Activated CD8-positive, alpha-beta T cell treated with anti-CD3 and anti-CD28 coated beads, Interleukin-2, amount 10 ng/mL, durations not matched to agents 7 days and 5 days (primary cell): ENCODE measurements around the gene CCDC85C. TPM values are rescaled to one million over a fixed set of nuclear protein-coding genes. Genes with fewer than 3 reads are reported as not detected.

Source experiments
- ATAC-seq: fragments of 150-1000 bp; cut with Tn5 transposase; one replicate; pipeline ENCODE4 v1.10.0; 2021; ENCODE audit warnings: moderate library complexity
- CTCF ChIA-PET: fragments of 350-600 bp; sonication (Branson Sonifier 250); formaldehyde crosslinking; loops from one replicate; lab custom pipeline; 2021; ENCODE audit warnings: antibody characterized with exemption; lab: Charles Lee
- POLR2A ChIA-PET: fragments of 350-600 bp; sonication (Branson Sonifier 250); formaldehyde crosslinking; loops from one replicate; lab custom pipeline; 2021; ENCODE audit warnings: antibody characterized with exemption; lab: Charles Lee
- DNase-seq: peaks from one replicate; pipeline ENCODE4 v3.0.0-alpha.2; 2020
- H3K27ac Mint-ChIP-seq: one replicate; pipeline ENCODE4 v1.8.0; 2021; ENCODE audit warnings: mild to moderate bottlenecking, mixed read lengths
- H3K27me3 Mint-ChIP-seq: one replicate; pipeline ENCODE4 v1.8.0; 2021; ENCODE audit warnings: low read depth, mixed read lengths
- H3K36me3 Mint-ChIP-seq: one replicate; pipeline ENCODE4 v1.8.0; 2021; ENCODE audit warnings: low read depth, mixed read lengths
- H3K4me1 Mint-ChIP-seq: one replicate; pipeline ENCODE4 v1.8.0; 2021; ENCODE audit warnings: low read depth, mixed read lengths
- H3K4me3 Mint-ChIP-seq: one replicate; pipeline ENCODE4 v1.8.0; 2021; ENCODE audit warnings: mild to moderate bottlenecking, mixed read lengths
- H3K9me3 Mint-ChIP-seq: one replicate; pipeline ENCODE4 v1.8.0; 2022; ENCODE audit warnings: mixed read lengths; ENCODE audit not compliant: insufficient read depth
- total RNA-seq, 2 experiments: library from RNA; stranded (reverse); gene quantifications; one replicate each; pipeline ENCODE4 v1.2.3, GENCODE V29; 2021

Gene CCDC85C
- total RNA-seq, 2 experiments from 2014 or later, result 7.5 to 8.9 TPM

GRCh38 chr14:99592933-99593753, 10.9 kb downstream of the CCDC85C start:
- ATAC-seq (no peak), DNase-seq (no peak)
- Mint-ChIP-seq H3K27me3 (no peaks in the 10 kb centered on the region), H3K9me3 (no peaks in the 10 kb centered on the region), H3K27ac (no peak overlapping the region), H3K4me1 (peaks cover 13% of the 10 kb centered on the region), H3K4me3 (no peak overlapping the region), H3K36me3 (no peaks in the 10 kb centered on the region)
- POLR2A ChIA-PET, result no interaction called here
- CTCF ChIA-PET, result no interaction called here

GRCh38 chr14:99592394-99592793, 11.6 kb downstream of the CCDC85C start:
- CTCF ChIA-PET, result no interaction called here
- Mint-ChIP-seq H3K4me3 (no peak overlapping the region), H3K27ac (no peak overlapping the region), H3K36me3 (no peaks in the 10 kb centered on the region), H3K4me1 (peaks cover 13% of the 10 kb centered on the region), H3K9me3 (no peaks in the 10 kb centered on the region), H3K27me3 (no peaks in the 10 kb centered on the region)
- ATAC-seq (no peak), DNase-seq (no peak)
- POLR2A ChIA-PET, result no interaction called here

GRCh38 chr14:99590746-99591555, 13.1 kb downstream of the CCDC85C start:
- Mint-ChIP-seq H3K27ac (no peak overlapping the region), H3K4me1 (peaks cover 13% of the 10 kb centered on the region), H3K4me3 (no peak overlapping the region), H3K9me3 (no peaks in the 10 kb centered on the region), H3K27me3 (no peaks in the 10 kb centered on the region), H3K36me3 (no peaks in the 10 kb centered on the region)
- ChIA-PET CTCF (no interaction called here), POLR2A (interaction anchor here (1.0 kb wide), 1 partner anchor 14 kb away, joined by 4 read pairs; no protein-coding TSS in a partner anchor)
- ATAC-seq, result no peak
- DNase-seq, result no peak

- H3K27me3 Mint-ChIP-seq, result no peaks in the 10 kb centered on the region
- DNase-seq, result no peak
- POLR2A ChIA-PET, result interaction anchor here (1.0 to 1.4 kb wide), 3 partner anchors 14 to 16 kb away, joined by 4 to 6 read pairs (median 4); partner anchors contain the start of gene CCDC85C
- peaks cover 4% of the 10 kb centered on the region for H3K4me1 Mint-ChIP-seq
- no peak for ATAC-seq
- CTCF ChIA-PET, result no interaction called here
- H3K9me3 Mint-ChIP-seq, result no peaks in the 10 kb centered on the region
- no peak overlapping the region for H3K4me3 Mint-ChIP-seq
- no peak overlapping the region for H3K27ac Mint-ChIP-seq
- H3K36me3 Mint-ChIP-seq, result no peaks in the 10 kb centered on the region
These were observed 14.1 kb downstream of the CCDC85C start for GRCh38 chr14:99589651-99590530.

GRCh38 chr14:99589031-99589441, 15.0 kb downstream of the CCDC85C start:
- Mint-ChIP-seq H3K9me3 (no peaks in the 10 kb centered on the region), H3K4me1 (no peaks in the 10 kb centered on the region), H3K27ac (no peak overlapping the region), H3K27me3 (no peaks in the 10 kb centered on the region), H3K4me3 (no peak overlapping the region), H3K36me3 (no peaks in the 10 kb centered on the region)
- ChIA-PET POLR2A (interaction anchor here (1.3 to 1.4 kb wide), 2 partner anchors 14 to 16 kb away, joined by 4 to 6 read pairs; partner anchors contain the start of gene CCDC85C), CTCF (no interaction called here)
- ATAC-seq, result no peak
- DNase-seq, result no peak

GRCh38 chr14:99587460-99588278, 16.3 kb downstream of the CCDC85C start:
- DNase-seq (no peak), ATAC-seq (no peak)
- Mint-ChIP-seq H3K27ac (no peak overlapping the region), H3K4me1 (no peaks in the 10 kb centered on the region), H3K27me3 (no peaks in the 10 kb centered on the region), H3K36me3 (no peaks in the 10 kb centered on the region), H3K4me3 (no peak overlapping the region), H3K9me3 (no peaks in the 10 kb centered on the region)
- ChIA-PET POLR2A (no interaction called here), CTCF (no interaction called here)

- no peak for ATAC-seq
These were observed 17.1 kb downstream of the CCDC85C start for GRCh38 chr14:99586761-99587459.

GRCh38 chr14:99586054-99586760, 17.8 kb downstream of the CCDC85C start:
- no peaks in the 10 kb centered on the region for H3K36me3 Mint-ChIP-seq
- DNase-seq, result no peak
- no peak for ATAC-seq
- ChIA-PET POLR2A (no interaction called here), CTCF (no interaction called here)
- no peaks in the 10 kb centered on the region for H3K9me3 Mint-ChIP-seq
- H3K27ac Mint-ChIP-seq, result no peak overlapping the region
- H3K27me3 Mint-ChIP-seq, result no peaks in the 10 kb centered on the region
- no peaks in the 10 kb centered on the region for H3K4me1 Mint-ChIP-seq
- no peak overlapping the region for H3K4me3 Mint-ChIP-seq

More at GRCh38 chr14:99586761-99587459, 17.1 kb downstream of the CCDC85C start:
- H3K9me3 Mint-ChIP-seq, result no peaks in the 10 kb centered on the region
- H3K4me1 Mint-ChIP-seq, result no peaks in the 10 kb centered on the region
- no peak for DNase-seq
- H3K27ac Mint-ChIP-seq, result no peak overlapping the region
- no peaks in the 10 kb centered on the region for H3K36me3 Mint-ChIP-seq
- POLR2A ChIA-PET, result no interaction called here
- CTCF ChIA-PET, result no interaction called here
- no peaks in the 10 kb centered on the region for H3K27me3 Mint-ChIP-seq
- no peak overlapping the region for H3K4me3 Mint-ChIP-seq

GRCh38 chr14:99584823-99585222, 19.2 kb downstream of the CCDC85C start:
- ChIA-PET POLR2A (interaction anchor here (0.6 kb wide), 1 partner anchor 15 kb away, joined by 3 read pairs; no protein-coding TSS in a partner anchor), CTCF (no interaction called here)
- DNase-seq, result no peak
- Mint-ChIP-seq H3K9me3 (no peaks in the 10 kb centered on the region), H3K27ac (no peak overlapping the region), H3K4me1 (no peaks in the 10 kb centered on the region), H3K27me3 (no peaks in the 10 kb centered on the region), H3K4me3 (no peak overlapping the region), H3K36me3 (no peaks in the 10 kb centered on the region)
- ATAC-seq, result no peak

GRCh38 chr14:99581938-99582337, 22.1 kb downstream of the CCDC85C start:
- ChIA-PET CTCF (no interaction called here), POLR2A (no interaction called here)
- H3K9me3 Mint-ChIP-seq, result no peaks in the 10 kb centered on the region
- no peaks in the 10 kb centered on the region for H3K4me1 Mint-ChIP-seq
- DNase-seq (no peak), ATAC-seq (no peak)
- no peaks in the 10 kb centered on the region for H3K36me3 Mint-ChIP-seq
- no peak overlapping the region for H3K27ac Mint-ChIP-seq
- H3K4me3 Mint-ChIP-seq, result no peak overlapping the region
- no peaks in the 10 kb centered on the region for H3K27me3 Mint-ChIP-seq
